H7 (cell line): ENCODE results near the gene PACS2. TPM values are rescaled to one million over a fixed set of nuclear protein-coding genes. Genes with fewer than 3 reads are reported as not detected.
A peak's percentile ranks its signal among the peaks of the same experiment; 100 is the strongest.

ENCODE experiments used
- DNase-seq: peaks from one replicate; pipeline ENCODE4 v3.0.0; 2012
- H3K27me3 ChIP-seq: 2 replicates; pipeline ENCODE4 v1.6.0; 2011; ENCODE audit warnings: mild to moderate bottlenecking, low read length; ENCODE audit not compliant: control insufficient read depth, insufficient read depth
- H3K36me3 ChIP-seq: replicated peaks from 2 replicates; pipeline ENCODE4 v1.5.1; 2011; ENCODE audit warnings: low read length; ENCODE audit not compliant: control insufficient read depth, insufficient read depth
- H3K4me3 ChIP-seq: 2 replicates; pipeline ENCODE4 v1.5.1; 2011; ENCODE audit warnings: low read depth, mild to moderate bottlenecking, control low read depth, low read length, moderate library complexity; ENCODE audit not compliant: insufficient read depth
- total RNA-seq: library from RNA; depleted of rRNA; stranded (reverse); fragments of >200 nt; shearing (Covaris generic); gene quantifications from 2 replicates; pipeline ENCODE4 v1.2.3, GENCODE V29; 2014

PACS2 gene
- total RNA-seq, 1 experiment from 2014 or later, result 79.2 TPM

GRCh38 chr14:105424861-105425260, 110.3 kb downstream of the PACS2 start:
- Histone ChIP-seq H3K27me3 (no peaks in the 10 kb centered on the region), H3K36me3 (peaks cover 4% of the 10 kb centered on the region), H3K4me3 (no peak overlapping the region)
- DNase-seq, result peak; percentile 52

- Histone ChIP-seq H3K4me3 (no peak overlapping the region), H3K36me3 (peaks cover 4% of the 10 kb centered on the region), H3K27me3 (no peaks in the 10 kb centered on the region)
- DNase-seq, result peak; percentile 67
These were observed 111.3 kb downstream of the PACS2 start for GRCh38 chr14:105425823-105426247.

- Histone ChIP-seq H3K4me3 (no peak overlapping the region), H3K36me3 (peaks cover 4% of the 10 kb centered on the region), H3K27me3 (no peaks in the 10 kb centered on the region)
- peak; percentile 63 for DNase-seq
These were observed 112.0 kb downstream of the PACS2 start for GRCh38 chr14:105426416-105427130.

GRCh38 chr14:105427412-105427811, 112.9 kb downstream of the PACS2 start:
- H3K36me3 ChIP-seq, result peaks cover 4% of the 10 kb centered on the region
- no peaks in the 10 kb centered on the region for H3K27me3 ChIP-seq
- peak; percentile 30 for DNase-seq
- H3K4me3 ChIP-seq, result no peak overlapping the region

- DNase-seq, result peak; percentile 22
- Histone ChIP-seq H3K27me3 (no peaks in the 10 kb centered on the region), H3K4me3 (no peak overlapping the region), H3K36me3 (peaks cover 4% of the 10 kb centered on the region)
These were observed 113.5 kb downstream of the PACS2 start for GRCh38 chr14:105427936-105428485.

- Histone ChIP-seq H3K27me3 (no peaks in the 10 kb centered on the region), H3K4me3 (no peak overlapping the region), H3K36me3 (peaks cover 4% of the 10 kb centered on the region)
- no peak for DNase-seq
These were observed 115.5 kb downstream of the PACS2 start for GRCh38 chr14:105430042-105430441.

GRCh38 chr14:105430565-105430964, 116.0 kb downstream of the PACS2 start:
- DNase-seq, result no peak
- no peak overlapping the region for H3K4me3 ChIP-seq
- H3K36me3 ChIP-seq, result peaks cover 4% of the 10 kb centered on the region
- no peaks in the 10 kb centered on the region for H3K27me3 ChIP-seq

GRCh38 chr14:105431256-105431655, 116.7 kb downstream of the PACS2 start:
- no peak for DNase-seq
- H3K27me3 ChIP-seq, result no peaks in the 10 kb centered on the region
- H3K4me3 ChIP-seq, result no peak overlapping the region
- H3K36me3 ChIP-seq, result peaks cover 4% of the 10 kb centered on the region

- no peak for DNase-seq
- Histone ChIP-seq H3K36me3 (peaks cover 2% of the 10 kb centered on the region; the same call in 1 of the 2 replicates), H3K4me3 (no peak overlapping the region), H3K27me3 (no peaks in the 10 kb centered on the region)
These were observed 118.1 kb downstream of the PACS2 start for GRCh38 chr14:105432657-105433056.

- H3K4me3 ChIP-seq, result no peak overlapping the region
- H3K27me3 ChIP-seq, result no peaks in the 10 kb centered on the region
- DNase-seq, result peak; percentile 77
- peaks cover 2% of the 10 kb centered on the region; the same call in 1 of the 2 replicates for H3K36me3 ChIP-seq
These were observed 118.6 kb downstream of the PACS2 start for GRCh38 chr14:105433161-105433605.

GRCh38 chr14:105436402-105436801, 121.9 kb downstream of the PACS2 start:
- Histone ChIP-seq H3K27me3 (no peaks in the 10 kb centered on the region), H3K4me3 (no peak overlapping the region), H3K36me3 (peaks cover 3% of the 10 kb centered on the region; the same call in 1 of the 2 replicates)
- DNase-seq, result no peak

- H3K4me3 ChIP-seq, result no peak overlapping the region
- H3K27me3 ChIP-seq, result no peaks in the 10 kb centered on the region
- DNase-seq, result no peak
- H3K36me3 ChIP-seq, result peaks cover 3% of the 10 kb centered on the region; the same call in 1 of the 2 replicates
These were observed 122.6 kb downstream of the PACS2 start for GRCh38 chr14:105436891-105437722.

GRCh38 chr14:105437723-105438500, 123.4 kb downstream of the PACS2 start:
- Histone ChIP-seq H3K4me3 (no peak overlapping the region), H3K27me3 (no peaks in the 10 kb centered on the region), H3K36me3 (peaks cover 7% of the 10 kb centered on the region)
- no peak for DNase-seq

GRCh38 chr14:105439179-105439578, 124.6 kb downstream of the PACS2 start:
- Histone ChIP-seq H3K4me3 (no peak overlapping the region), H3K27me3 (no peaks in the 10 kb centered on the region), H3K36me3 (peaks cover 9% of the 10 kb centered on the region)
- no peak for DNase-seq
